ENCODE data around the gene CTU2. TPM values are rescaled to one million over a fixed set of nuclear protein-coding genes. Genes with fewer than 3 reads are reported as not detected.

CTU2 gene
- total RNA-seq, 1 donor from 2014 or later: 33.3 TPM

GRCh38 chr16:88725609-88726407 is 19.5 kb downstream of the CTU2 start:
- intact Hi-C loops (cut with micrococcal nuclease): no loop called here

DNA sequence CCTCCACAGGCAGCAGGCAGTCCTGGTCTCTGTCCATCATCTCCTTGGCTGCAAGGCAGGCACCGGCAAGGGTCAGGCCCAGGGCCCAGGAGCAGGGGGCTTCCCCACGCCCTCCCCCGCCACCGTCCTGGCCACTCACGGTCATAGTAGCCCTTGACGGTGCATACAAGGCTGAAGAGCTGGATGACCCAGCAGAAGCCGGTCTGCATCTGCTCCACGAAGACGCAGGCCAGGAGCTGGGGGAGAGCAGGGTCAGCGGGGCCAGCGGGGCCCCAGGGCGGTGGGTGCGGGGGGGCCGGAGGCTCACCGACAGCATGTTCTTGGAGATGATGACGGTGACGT is 20.1 kb downstream of the CTU2 start:
- intact Hi-C loops (cut with micrococcal nuclease): no loop called here

GRCh38 chr16:88726981-88727380 is 20.7 kb downstream of the CTU2 start:
- intact Hi-C loops (cut with micrococcal nuclease): no loop called here

- intact Hi-C loops (cut with micrococcal nuclease): no loop called here
These were observed 21.6 kb downstream of the CTU2 start for GRCh38 chr16:88727871-88728270.

- intact Hi-C loops (cut with micrococcal nuclease): no loop called here
These were observed 24.6 kb downstream of the CTU2 start for GRCh38 chr16:88730632-88731607.

GRCh38 chr16:88731699-88732098 is 25.4 kb downstream of the CTU2 start:
- intact Hi-C loops (cut with micrococcal nuclease): no loop called here

- intact Hi-C loops (cut with micrococcal nuclease): no loop called here
These were observed 26.1 kb downstream of the CTU2 start for GRCh38 chr16:88732172-88732960.

GRCh38 chr16:88732961-88733294 is 26.6 kb downstream of the CTU2 start:
- intact Hi-C loops (cut with micrococcal nuclease): no loop called here

DNA sequence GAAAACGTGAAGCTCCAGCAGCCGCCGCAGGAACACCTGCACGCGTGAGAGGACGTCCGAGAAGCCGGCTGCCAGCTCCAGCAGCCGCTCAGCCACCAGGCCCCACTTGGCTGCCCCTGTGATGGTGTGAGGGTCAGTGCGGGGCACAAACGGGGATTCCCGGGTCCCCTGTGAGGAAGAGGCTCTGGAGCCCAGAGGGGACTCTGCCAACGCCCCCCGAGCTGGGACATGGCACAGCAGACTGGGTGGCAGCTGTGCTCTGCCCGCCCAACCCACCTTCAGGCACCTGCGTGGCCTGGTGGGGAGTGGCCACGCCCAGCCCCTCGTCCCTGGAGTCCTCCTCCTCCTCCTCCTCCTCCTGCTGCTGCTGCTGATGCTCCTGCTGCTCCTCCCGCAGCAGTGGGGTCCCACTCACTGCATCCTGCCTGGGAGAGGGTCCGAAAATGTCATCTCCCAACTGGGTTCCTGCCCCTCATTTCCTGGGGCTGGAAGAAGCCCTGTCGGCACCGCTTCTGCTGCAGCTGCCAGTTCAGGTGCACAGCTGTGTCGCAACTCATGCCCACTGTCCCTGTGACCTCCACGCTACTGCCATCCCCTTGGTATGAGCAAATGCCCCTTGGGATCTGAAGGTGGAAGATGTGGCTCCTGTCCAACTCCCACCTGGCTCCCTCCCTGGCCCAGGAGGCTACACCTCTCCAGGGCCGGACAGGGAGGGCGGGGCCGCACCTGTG is 27.5 kb downstream of the CTU2 start:
- intact Hi-C loops (cut with micrococcal nuclease): no loop called here

GRCh38 chr16:88734361-88734728 is 28.0 kb downstream of the CTU2 start:
- intact Hi-C loops (cut with micrococcal nuclease): no loop called here

GRCh38 chr16:88735121-88735520 is 28.8 kb downstream of the CTU2 start:
- intact Hi-C loops (cut with micrococcal nuclease): no loop called here

DNA sequence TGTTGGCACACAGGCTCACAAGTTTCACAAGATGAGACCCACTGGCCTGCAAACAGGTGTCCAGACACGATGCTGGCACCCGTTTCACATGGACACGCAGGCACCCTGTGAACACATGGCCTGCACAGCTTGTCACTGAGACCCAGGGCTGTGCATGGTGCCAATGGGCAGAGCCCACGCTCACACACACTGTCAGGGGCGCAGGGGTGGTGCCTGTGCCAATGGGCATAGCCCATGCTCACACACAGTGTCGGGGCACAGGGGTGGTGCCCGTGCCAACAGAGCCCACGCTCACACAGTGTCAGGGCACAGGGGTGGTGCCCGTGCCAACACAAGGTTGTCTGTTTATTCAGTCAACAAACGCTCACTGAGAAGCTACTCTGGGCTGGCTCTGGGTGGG is 29.3 kb downstream of the CTU2 start:
- intact Hi-C loops (cut with micrococcal nuclease): loop anchor here (2.0 kb wide), 2 partner anchors 431 to 481 kb away; partner anchors contain the start of gene ZNF778

GRCh38 chr16:88736088-88736487 is 29.8 kb downstream of the CTU2 start:
- intact Hi-C loops (cut with micrococcal nuclease): loop anchor here (2.0 kb wide), 2 partner anchors 431 to 481 kb away; partner anchors contain the start of gene ZNF778

DNA sequence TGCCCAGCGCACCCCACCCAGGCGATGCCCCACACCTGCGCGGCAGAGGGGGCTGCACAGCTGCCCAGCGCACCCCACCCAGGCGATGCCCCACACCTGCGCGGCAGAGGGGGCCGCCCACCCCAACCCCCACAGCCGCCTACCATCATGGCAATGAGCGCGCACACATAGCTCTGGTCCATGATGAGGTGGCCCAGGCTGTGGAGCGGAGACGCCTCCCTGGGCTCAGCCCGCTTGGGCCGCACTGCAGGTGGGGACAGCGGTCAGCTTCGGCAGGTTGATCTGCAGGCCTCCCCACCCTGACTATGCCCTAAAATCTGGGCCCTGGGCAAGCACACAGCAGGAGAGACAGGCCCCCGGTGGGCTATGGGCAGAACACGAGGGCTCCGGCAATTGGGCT is 30.2 kb downstream of the CTU2 start:
- intact Hi-C loops (cut with micrococcal nuclease): loop anchor here (2.0 kb wide), 2 partner anchors 430 to 480 kb away; partner anchors contain the start of gene ZNF778

DNA sequence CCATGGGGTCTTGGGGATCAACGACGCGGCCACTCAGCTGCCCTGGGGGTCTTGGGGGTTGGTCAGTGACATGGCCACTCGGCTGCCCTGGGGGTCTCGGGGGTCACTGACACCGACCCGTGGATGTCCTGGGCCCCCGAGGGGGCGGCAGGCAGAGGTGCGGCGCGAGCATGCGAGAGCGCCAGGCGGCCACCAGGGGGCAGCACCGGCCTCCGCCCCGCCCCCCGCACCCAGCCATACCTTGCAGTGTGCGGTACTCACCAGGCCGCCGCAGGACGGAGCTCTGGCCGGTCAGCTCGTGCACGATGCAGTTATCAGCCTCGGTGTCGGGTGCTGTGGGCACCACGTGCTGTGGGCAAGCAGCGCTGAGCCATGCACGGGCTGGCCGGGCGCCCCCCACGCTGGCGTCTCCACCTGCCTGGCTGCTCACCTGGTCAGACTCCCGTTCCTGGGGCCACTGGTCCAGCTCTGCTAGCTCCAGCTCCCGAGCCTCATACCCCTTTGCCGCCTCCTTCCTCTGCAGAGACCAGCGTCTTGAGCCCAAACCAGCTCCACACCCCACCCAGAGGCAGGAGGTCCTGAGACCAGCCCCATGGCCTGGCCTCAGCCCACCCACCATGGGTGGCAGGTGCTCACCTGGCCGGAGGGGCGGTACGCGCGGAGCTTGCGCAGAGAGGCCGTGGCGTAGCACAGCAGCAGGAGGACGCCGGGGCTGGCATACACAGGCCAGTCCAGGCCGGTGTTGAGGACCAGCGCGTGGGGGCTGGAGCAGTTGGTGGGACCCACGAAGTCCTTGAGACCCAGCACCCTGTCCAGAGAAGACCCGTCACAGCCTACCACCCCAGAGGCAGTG is 31.2 kb downstream of the CTU2 start:
- intact Hi-C loops (cut with micrococcal nuclease): loop anchor here (1.0 to 2.0 kb wide), 4 partner anchors 48 to 479 kb away; partner anchors contain the start of genes PIEZO1, TRAPPC2L and ZNF778

- intact Hi-C loops (cut with micrococcal nuclease): no loop called here
These were observed 32.1 kb downstream of the CTU2 start for GRCh38 chr16:88738151-88739084.

DNA sequence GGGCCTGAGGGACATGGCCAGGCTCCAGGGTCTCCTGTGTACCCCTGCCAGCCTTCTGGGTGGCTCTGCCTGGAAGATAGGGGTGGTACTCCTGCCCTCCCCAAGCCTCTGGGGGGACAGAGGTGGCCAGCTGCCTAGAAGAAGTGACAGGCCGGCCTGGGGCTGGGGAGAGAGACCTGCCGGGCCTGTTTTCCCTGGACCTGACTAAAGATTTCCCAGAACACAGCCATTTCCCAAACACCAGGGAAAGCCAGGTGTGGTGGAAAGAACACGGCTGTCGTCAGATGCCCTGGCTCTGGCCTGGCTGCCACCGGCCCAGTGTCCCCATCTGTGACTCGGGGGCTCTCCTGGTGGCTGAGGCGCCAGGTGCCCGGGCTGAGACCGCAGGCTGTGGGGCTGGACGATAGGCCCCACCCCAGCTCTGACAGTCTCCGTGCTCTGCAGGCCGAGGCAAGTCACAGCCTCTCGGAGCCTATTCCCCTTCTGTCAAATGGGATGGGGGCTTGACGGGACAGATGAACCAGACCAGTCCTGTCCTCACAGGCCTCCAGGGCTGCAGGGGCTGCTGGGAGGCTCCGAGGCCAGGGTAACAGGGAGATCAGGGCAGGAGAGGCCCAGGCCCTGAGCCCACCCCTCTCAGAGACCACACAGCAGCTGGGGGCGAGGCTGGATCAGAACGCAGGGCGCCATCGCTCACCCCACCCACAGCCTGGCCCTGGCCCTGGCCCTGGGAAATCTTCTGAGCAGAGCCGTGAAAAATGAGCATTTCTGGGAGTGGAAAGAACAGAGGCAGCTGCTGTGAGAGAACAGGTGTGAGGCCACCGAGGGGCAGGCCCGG is 33.1 kb downstream of the CTU2 start:
- intact Hi-C loops (cut with micrococcal nuclease): no loop called here
